Neural progenitor cell (in vitro differentiated cells): Measurements from ENCODE around the gene RSPH9. TPM values are rescaled to one million over a fixed set of nuclear protein-coding genes. Genes with fewer than 3 reads are reported as not detected.

Experiments used
- DNase-seq: peaks from one replicate; pipeline ENCODE4 v3.0.0-alpha.2; 2016; ENCODE audit warnings: low spot score
- H2AFZ ChIP-seq: fragments of 200-600 bp; sonication (generic); replicated peaks from 2 replicates; pipeline ENCODE4 v1.6.1; 2016; ENCODE audit warnings: antibody characterized with exemption
- H3F3A ChIP-seq: fragments of 200-600 bp; sonication (generic); 2 replicates; pipeline ENCODE4 v1.6.1; 2016; ENCODE audit warnings: antibody characterized with exemption, low read depth
- H3K27ac ChIP-seq: fragments of 200-600 bp; sonication (generic); 2 replicates; pipeline ENCODE4 v1.5.1; 2016; ENCODE audit warnings: mild to moderate bottlenecking
- H3K27me3 ChIP-seq: fragments of 200-600 bp; sonication (generic); 2 replicates; pipeline ENCODE4 v1.6.1; 2016; ENCODE audit warnings: mild to moderate bottlenecking, moderate library complexity
- H3K36me3 ChIP-seq: fragments of 200-600 bp; sonication (generic); 2 replicates; pipeline ENCODE4 v1.5.1; 2016
- H3K4me1 ChIP-seq: fragments of 200-600 bp; sonication (generic); 2 replicates; pipeline ENCODE4 v1.6.1; 2016; ENCODE audit warnings: mixed run types
- H3K4me2 ChIP-seq: fragments of 200-600 bp; sonication (generic); 2 replicates; pipeline ENCODE4 v1.6.1; 2016
- H3K4me3 ChIP-seq: fragments of 200-600 bp; sonication (generic); 2 replicates; pipeline ENCODE4 v1.5.1; 2016
- H3K79me2 ChIP-seq: fragments of 200-600 bp; sonication (generic); 2 replicates; pipeline ENCODE4 v1.6.1; 2016; ENCODE audit warnings: low read depth
- H3K9ac ChIP-seq: fragments of 200-600 bp; sonication (generic); 2 replicates; pipeline ENCODE4 v1.6.1; 2016
- H3K9me3 ChIP-seq: fragments of 200-600 bp; sonication (generic); 2 replicates; pipeline ENCODE4 v1.5.1; 2016; ENCODE audit warnings: low read depth
- H4K20me1 ChIP-seq: fragments of 200-600 bp; sonication (generic); 2 replicates; pipeline ENCODE4 v1.6.1; 2016; ENCODE audit warnings: low read depth
- H3K27ac Mint-ChIP-seq: 3 replicates; pipeline ENCODE4 v1.8.0; 2021; ENCODE audit warnings: mixed read lengths
- H3K27me3 Mint-ChIP-seq: 2 replicates; pipeline ENCODE4 v1.8.0; 2022; ENCODE audit warnings: low read depth, mild to moderate bottlenecking, inconsistent platforms, moderate library complexity, mixed read lengths; ENCODE audit not compliant: insufficient read depth
- H3K36me3 Mint-ChIP-seq: 3 replicates; pipeline ENCODE4 v1.8.0; 2021; ENCODE audit warnings: mixed read lengths
- H3K4me1 Mint-ChIP-seq: 3 replicates; pipeline ENCODE4 v1.8.0; 2021; ENCODE audit warnings: mixed read lengths
- H3K4me3 Mint-ChIP-seq: 3 replicates; pipeline ENCODE4 v1.8.0; 2021; ENCODE audit warnings: mild to moderate bottlenecking, moderate library complexity, mixed read lengths
- H3K9me3 Mint-ChIP-seq: 3 replicates; pipeline ENCODE4 v1.8.0; 2020; ENCODE audit warnings: mixed read lengths
- EZH2 ChIP-seq: fragments of 200-600 bp; sonication (generic); IDR thresholded peaks from 2 replicates; pipeline ENCODE4 v1.6.1; 2017; ENCODE audit warnings: antibody characterized with exemption, mild to moderate bottlenecking, moderate library complexity
- EZH2phosphoT487 ChIP-seq: fragments of 200-600 bp; sonication (generic); IDR thresholded peaks from 2 replicates; pipeline ENCODE4 v1.6.1; 2017; ENCODE audit warnings: antibody characterized with exemption
- total RNA-seq: library from RNA; depleted of rRNA; stranded (reverse); fragments of >200 nt; gene quantifications from 2 replicates; pipeline ENCODE4 v1.2.3, GENCODE V29; 2015; ENCODE audit warnings: low replicate concordance
- TF ChIP-seq, protein P1 (sequence below): fragments of 200-600 bp; sonication (generic); IDR thresholded peaks from 2 replicates; pipeline ENCODE4 v1.5.1; 2017; ENCODE audit warnings: antibody characterized with exemption, mild to moderate bottlenecking

RSPH9 gene
- total RNA-seq, 1 donor from 2014 or later: 0.47 TPM

DNA sequence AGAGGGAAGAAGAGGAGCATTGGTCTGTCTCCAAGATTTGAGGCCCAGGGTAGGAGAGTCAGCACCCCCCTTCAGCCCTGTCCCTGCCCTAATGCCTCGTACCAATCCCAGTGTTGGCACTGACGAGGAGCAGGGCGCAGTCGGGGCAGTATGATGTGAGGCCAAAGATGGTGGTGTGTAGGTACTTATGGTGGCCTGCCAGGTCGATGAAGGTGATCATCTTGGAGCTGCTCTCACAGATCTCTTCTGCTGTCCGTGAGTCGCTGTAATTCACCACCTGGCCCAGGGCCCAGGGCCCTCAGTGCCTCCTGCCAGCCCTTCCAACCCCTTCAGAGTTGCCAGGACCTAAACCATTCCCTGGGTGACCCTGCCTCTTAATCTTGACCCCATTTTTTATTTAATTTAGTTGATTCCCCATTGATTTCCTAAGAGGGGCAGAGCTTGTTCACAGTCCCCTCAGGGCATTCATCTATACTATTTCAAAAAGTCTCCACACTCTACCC is 20.0 kb upstream of the RSPH9 start:
- Histone ChIP-seq H3F3A (peaks cover 13% of the 10 kb centered on the region), H3K4me1 (peaks cover 3% of the 10 kb centered on the region), H3K4me2 (no peak overlapping the region), H4K20me1 (peaks cover 10% of the 10 kb centered on the region), H3K4me3 (no peak overlapping the region), H3K27me3 (no peaks in the 10 kb centered on the region), H3K27ac (no peak overlapping the region), H3K9ac (no peak overlapping the region), H3K79me2 (peaks cover 19% of the 10 kb centered on the region), H2AFZ (no peak overlapping the region), H3K9me3 (no peaks in the 10 kb centered on the region), H3K36me3 (no peaks in the 10 kb centered on the region)
- DNase-seq: no peak
- H3K4me3 Mint-ChIP-seq: no peak overlapping the region
- peaks cover 51% of the 10 kb centered on the region for H3K36me3 Mint-ChIP-seq
- no peak overlapping the region for H3K27ac Mint-ChIP-seq
- H3K9me3 Mint-ChIP-seq: no peaks in the 10 kb centered on the region
- no peaks in the 10 kb centered on the region for H3K27me3 Mint-ChIP-seq
- TF ChIP-seq, protein P1, sequence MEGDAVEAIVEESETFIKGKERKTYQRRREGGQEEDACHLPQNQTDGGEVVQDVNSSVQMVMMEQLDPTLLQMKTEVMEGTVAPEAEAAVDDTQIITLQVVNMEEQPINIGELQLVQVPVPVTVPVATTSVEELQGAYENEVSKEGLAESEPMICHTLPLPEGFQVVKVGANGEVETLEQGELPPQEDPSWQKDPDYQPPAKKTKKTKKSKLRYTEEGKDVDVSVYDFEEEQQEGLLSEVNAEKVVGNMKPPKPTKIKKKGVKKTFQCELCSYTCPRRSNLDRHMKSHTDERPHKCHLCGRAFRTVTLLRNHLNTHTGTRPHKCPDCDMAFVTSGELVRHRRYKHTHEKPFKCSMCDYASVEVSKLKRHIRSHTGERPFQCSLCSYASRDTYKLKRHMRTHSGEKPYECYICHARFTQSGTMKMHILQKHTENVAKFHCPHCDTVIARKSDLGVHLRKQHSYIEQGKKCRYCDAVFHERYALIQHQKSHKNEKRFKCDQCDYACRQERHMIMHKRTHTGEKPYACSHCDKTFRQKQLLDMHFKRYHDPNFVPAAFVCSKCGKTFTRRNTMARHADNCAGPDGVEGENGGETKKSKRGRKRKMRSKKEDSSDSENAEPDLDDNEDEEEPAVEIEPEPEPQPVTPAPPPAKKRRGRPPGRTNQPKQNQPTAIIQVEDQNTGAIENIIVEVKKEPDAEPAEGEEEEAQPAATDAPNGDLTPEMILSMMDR: no peak
- TF ChIP-seq EZH2phosphoT487 (no peak), EZH2 (no peak)
- H3K4me1 Mint-ChIP-seq: peaks cover 20% of the 10 kb centered on the region

DNA sequence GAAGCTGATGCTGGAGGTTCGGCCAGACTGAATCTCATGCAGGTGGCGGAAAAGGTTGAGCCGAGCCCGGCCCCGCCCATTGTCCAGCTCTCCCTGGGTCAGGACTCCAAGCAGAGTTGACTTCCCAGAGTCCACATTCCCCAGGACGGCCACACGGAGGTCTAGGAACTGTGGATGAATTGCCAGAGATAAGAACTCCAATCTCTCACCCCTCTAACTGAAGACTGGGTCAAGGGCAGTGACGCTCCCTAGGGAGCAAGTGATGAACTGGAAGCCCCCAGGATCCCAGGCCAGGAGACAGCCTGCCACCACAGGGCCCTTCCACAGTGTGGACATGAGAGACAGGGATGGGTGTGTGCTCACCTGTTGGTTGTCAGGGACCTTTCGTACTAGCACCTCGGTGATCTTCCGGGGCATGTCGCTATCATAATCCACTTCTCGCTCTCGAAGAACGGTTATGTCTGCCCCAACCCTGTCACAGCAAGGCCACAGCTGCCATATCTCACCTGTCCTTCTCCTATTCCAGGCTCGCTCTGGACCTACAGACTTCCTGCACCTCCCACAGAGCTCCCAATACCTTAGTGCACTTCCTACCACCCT is 19.3 kb upstream of the RSPH9 start:
- Histone ChIP-seq H3F3A (peaks cover 16% of the 10 kb centered on the region), H3K9ac (no peak overlapping the region), H3K27ac (no peak overlapping the region), H3K79me2 (peaks cover 19% of the 10 kb centered on the region), H3K4me1 (peaks cover 3% of the 10 kb centered on the region), H4K20me1 (peaks cover 10% of the 10 kb centered on the region), H3K36me3 (no peaks in the 10 kb centered on the region), H3K4me3 (no peak overlapping the region), H2AFZ (no peak overlapping the region), H3K27me3 (no peaks in the 10 kb centered on the region), H3K9me3 (no peaks in the 10 kb centered on the region), H3K4me2 (no peak overlapping the region)
- DNase-seq: no peak
- Mint-ChIP-seq H3K27ac (no peak overlapping the region), H3K27me3 (no peaks in the 10 kb centered on the region), H3K36me3 (peaks cover 51% of the 10 kb centered on the region), H3K4me3 (no peak overlapping the region), H3K9me3 (no peaks in the 10 kb centered on the region), H3K4me1 (peaks cover 26% of the 10 kb centered on the region)
- no peak for TF ChIP-seq EZH2
- TF ChIP-seq, protein P1: no peak
- TF ChIP-seq EZH2phosphoT487: no peak

DNA sequence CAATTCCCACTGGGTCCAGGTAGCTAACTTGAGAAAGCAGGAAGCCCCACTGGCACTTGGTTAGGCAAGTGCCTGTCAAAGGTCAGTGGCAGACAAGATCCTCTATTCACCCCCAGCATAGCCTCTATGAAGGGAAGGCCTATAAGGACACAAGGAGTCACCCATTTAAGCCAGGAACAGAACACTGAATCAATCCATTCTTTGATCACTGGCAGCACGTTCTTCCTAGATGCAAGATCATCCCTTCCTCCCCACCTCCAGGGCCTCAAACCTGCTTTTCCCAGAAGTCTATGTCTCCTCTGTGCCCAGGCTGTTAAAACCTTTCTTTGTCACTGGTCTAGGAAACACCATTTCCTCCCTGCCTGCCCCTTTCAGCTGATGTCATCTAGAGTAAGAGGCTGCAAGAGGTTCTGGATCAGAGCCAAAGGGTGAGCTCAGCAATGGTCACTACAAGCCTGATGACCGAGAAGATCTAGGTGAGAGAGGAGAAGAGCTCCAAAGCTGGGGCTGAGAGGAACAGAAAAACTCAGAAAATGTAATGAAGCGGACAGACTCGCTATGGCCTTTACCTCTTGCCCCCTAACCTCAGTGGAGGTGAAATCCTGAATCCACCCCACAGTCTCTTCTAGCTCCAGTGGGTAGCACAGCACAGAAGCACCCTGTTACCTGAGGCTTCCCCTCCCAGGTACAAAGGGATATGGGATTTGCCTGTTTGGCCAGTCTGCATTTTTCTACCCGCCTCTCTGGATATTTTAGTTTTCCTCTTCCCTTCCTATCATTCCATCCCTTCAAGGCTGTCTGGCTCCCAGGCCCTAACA is 17.6 kb upstream of the RSPH9 start:
- H3K36me3 Mint-ChIP-seq: peaks cover 39% of the 10 kb centered on the region
- H3K4me3 Mint-ChIP-seq: peak overlapping the region; percentile 97
- no peak for DNase-seq
- no peaks in the 10 kb centered on the region for H3K9me3 ChIP-seq
- H3K27ac ChIP-seq: no peak overlapping the region
- peaks cover 3% of the 10 kb centered on the region for H3K4me1 ChIP-seq
- no peaks in the 10 kb centered on the region for H3K27me3 ChIP-seq
- no peaks in the 10 kb centered on the region for H3K36me3 ChIP-seq
- H2AFZ ChIP-seq: no peak overlapping the region
- H3K27me3 Mint-ChIP-seq: no peaks in the 10 kb centered on the region
- no peak overlapping the region for H3K27ac Mint-ChIP-seq
- H3F3A ChIP-seq: peaks cover 19% of the 10 kb centered on the region
- no peak overlapping the region for H3K9ac ChIP-seq
- peaks cover 31% of the 10 kb centered on the region for H3K4me1 Mint-ChIP-seq
- TF ChIP-seq EZH2phosphoT487: no peak
- no peak for TF ChIP-seq EZH2
- TF ChIP-seq, protein P1: no peak
- H3K79me2 ChIP-seq: peaks cover 19% of the 10 kb centered on the region
- peaks cover 10% of the 10 kb centered on the region for H4K20me1 ChIP-seq
- peak overlapping the region; percentile 89 for H3K4me3 ChIP-seq
- peak overlapping the region; percentile 87 for H3K4me2 ChIP-seq
- H3K9me3 Mint-ChIP-seq: no peaks in the 10 kb centered on the region
